Measurements from ENCODE around the gene PTPRF.
"Not testable (repeated sequence)": the region's sequence is repeated elsewhere in the genome, so short reads cannot be mapped to it uniquely, and the experiment has no call there.

PTPRF gene

DNA sequence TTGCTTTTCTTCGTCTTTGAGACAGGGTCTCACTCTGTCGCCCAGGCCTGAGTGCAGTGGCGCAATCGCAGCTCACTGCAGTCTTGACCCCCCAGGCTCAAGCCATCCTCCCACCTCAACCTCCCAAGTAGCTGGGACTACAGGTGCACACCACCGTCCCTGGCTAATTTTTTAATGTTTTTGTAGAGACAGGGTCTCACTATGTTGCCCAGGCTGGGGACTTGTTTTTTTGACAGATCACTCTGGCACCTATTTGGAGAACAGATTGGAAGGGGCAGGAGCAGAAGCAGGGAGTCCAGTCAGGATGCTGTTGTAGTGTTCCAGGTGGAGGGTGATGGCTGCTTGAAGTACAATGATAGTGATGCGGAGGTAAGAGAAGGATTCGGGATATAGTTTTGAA lies 106.6 kb downstream of the PTPRF start:
- no peak overlapping the region for H3K4me3 ChIP-seq (ENCODE audit: low read length)
- TF ChIP-seq CTCF (conservative IDR thresholded peaks at IDR 0.05; ENCODE audit: low read length) = no peak
- no peak for DNase-seq (ENCODE audit: low read depth)

DNA sequence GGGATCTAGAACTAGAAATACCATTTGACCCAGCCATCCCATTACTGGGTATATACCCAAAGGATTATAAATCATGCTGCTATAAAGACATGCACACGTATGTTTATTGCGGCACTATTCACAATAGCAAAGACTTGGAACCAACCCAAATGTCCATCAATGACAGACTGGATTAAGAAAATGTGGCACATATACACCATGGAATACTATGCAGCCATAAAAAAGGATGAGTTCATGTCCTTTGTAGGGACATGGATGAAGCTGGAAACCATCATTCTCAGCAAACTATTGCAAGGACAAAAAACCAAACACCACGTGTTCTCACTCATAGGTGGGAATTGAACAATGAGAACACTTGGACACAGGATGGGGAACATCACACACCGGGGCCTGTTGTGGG lies 107.7 kb downstream of the PTPRF start:
- not testable (repeated sequence) for DNase-seq (ENCODE audit: low read depth); H3K4me3 ChIP-seq (ENCODE audit: low read length)

DNA sequence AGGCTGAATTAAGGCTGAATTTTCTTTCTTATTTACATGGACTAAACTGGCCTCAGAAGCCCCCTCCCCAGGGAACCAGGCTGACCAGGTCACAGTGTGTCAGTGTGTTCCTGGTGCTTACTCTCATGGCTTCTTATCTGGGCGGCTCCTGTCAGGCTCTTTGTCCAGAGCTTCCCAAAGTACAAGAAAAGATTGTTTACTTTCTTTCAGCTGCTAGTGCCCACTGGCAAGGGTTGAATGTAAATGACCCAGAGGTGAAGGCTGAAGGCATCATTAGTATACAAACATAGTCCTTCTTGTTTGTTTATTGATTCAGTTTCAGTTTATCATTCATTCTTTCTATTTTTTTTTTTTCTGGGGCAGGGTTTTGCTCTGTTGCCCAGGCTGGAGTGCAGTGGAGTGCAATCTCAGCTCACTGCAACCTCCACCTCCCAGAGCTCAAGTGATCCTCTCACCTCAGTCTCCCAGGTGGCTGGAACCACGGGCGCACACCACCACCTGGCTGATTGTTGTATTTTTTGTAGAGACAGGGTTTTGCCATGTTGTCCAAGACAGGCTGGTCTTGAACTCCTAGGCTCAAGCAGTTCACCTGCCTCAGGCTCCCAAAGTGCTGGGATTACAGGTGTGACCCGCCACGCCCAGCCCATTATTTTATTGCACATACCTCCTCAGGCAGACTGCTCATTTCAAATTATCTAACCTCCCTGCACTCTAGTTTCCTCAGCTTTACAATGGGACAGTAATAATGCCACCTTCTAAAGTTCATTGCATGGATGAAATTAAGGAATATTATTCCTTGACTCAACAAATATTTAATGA lies 109.5 kb downstream of the PTPRF start:
- DNase-seq (ENCODE audit: low read depth) = no peak
- no peak for TF ChIP-seq CTCF (conservative IDR thresholded peaks at IDR 0.05; ENCODE audit: low read length)
- H3K4me3 ChIP-seq (ENCODE audit: low read length) = no peak overlapping the region

GRCh38 chr1:43644558-43644957 lies 113.9 kb downstream of the PTPRF start:
- no peak overlapping the region for H3K4me3 ChIP-seq (ENCODE audit: low read length)
- no peak for DNase-seq (ENCODE audit: low read depth)
- TF ChIP-seq CTCF (conservative IDR thresholded peaks at IDR 0.05; ENCODE audit: low read length) = no peak

GRCh38 chr1:43645461-43645860 lies 114.8 kb downstream of the PTPRF start:
- DNase-seq (ENCODE audit: low read depth) = no peak
- no peak for TF ChIP-seq CTCF (conservative IDR thresholded peaks at IDR 0.05; ENCODE audit: low read length)
- no peak overlapping the region for H3K4me3 ChIP-seq (ENCODE audit: low read length)

GRCh38 chr1:43647331-43647730 lies 116.6 kb downstream of the PTPRF start:
- not testable (repeated sequence) for DNase-seq (ENCODE audit: low read depth); H3K4me3 ChIP-seq (ENCODE audit: low read length)

GRCh38 chr1:43648221-43648847 lies 117.7 kb downstream of the PTPRF start:
- no peak overlapping the region for H3K4me3 ChIP-seq (ENCODE audit: low read length)
- peak; percentile 56 for DNase-seq (ENCODE audit: low read depth)
- TF ChIP-seq CTCF (conservative IDR thresholded peaks at IDR 0.05; ENCODE audit: low read length) = no peak

- DNase-seq (ENCODE audit: low read depth) = no peak
- TF ChIP-seq CTCF (conservative IDR thresholded peaks at IDR 0.05; ENCODE audit: low read length) = no peak
- H3K4me3 ChIP-seq (ENCODE audit: low read length) = peak overlapping the region; percentile 97
Observed at GRCh38 chr1:43648876-43649477, 118.3 kb downstream of the PTPRF start.

All from AG10803 (cell line).